T-helper 2 cell treated with Interferon-gamma antibody and Interleukin-4, amounts not matched to agents 5 μg/mL and 100 μg/mL, for 36 hours (primary cell): ENCODE data around the gene TPRN.

ENCODE experiments used
- DNase-seq: peaks from one replicate; pipeline ENCODE4 v3.0.0; 2021; ENCODE audit warnings: low spot score
- H3K27ac Mint-ChIP-seq: one replicate; pipeline ENCODE4 v1.8.0; 2021; ENCODE audit warnings: mild to moderate bottlenecking, mixed read lengths
- H3K27me3 Mint-ChIP-seq: one replicate; pipeline ENCODE4 v1.8.0; 2021; ENCODE audit warnings: low read depth, mixed read lengths
- H3K36me3 Mint-ChIP-seq: one replicate; pipeline ENCODE4 v1.8.0; 2021; ENCODE audit warnings: low read depth, mixed read lengths
- H3K4me1 Mint-ChIP-seq: one replicate; pipeline ENCODE4 v1.8.0; 2021; ENCODE audit warnings: low read depth, mixed read lengths
- H3K4me3 Mint-ChIP-seq: one replicate; pipeline ENCODE4 v1.8.0; 2022; ENCODE audit warnings: mild to moderate bottlenecking, moderate library complexity, mixed read lengths
- H3K9me3 Mint-ChIP-seq: one replicate; pipeline ENCODE4 v1.8.0; 2021; ENCODE audit warnings: mixed read lengths

TPRN gene

DNA sequence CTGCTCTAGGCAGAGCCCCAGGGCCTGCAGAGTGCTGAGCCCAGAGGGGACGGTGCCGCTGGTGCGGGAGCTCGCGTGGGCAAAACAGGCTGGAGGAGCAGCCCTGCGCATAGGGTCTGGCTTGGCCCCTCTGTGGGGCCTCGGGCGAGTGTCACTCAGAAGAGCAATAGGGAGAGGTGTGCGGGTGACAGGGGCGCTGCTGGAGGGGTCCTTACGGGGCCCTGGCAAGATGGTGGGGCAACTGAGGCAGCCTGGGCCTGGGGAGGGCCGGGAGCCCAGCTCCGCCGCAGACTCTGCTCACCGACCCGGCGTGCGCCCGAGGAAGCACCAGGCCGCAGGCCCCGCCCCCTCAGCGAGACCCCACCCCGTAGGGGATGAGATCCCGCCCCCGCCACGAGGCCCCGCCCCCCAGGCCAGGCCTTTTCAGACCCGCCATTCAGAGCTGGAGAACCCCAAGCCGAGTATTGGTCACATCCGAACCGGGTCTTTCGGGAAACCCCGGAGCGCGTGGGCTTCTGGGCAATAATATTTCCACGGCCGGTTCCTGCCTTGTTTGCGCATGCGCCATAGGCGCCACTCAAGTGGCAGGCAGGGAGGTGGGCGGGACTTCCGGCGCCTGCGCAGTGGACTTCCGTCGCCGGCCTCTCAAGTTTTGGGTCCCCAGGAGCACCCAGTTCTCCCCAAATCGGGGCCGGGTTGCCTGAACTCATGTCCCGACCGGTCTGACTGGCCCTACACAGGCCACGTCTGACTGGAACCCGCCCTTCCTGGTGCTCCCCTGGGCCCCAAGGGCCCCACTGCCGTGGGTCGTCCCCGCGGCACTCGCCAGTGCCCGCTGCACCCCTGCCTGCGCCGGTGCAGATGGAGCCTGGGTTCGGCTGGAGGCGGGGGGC, 22.8 kb upstream of the TPRN start:
- Mint-ChIP-seq H3K27me3 (peaks cover 2% of the 10 kb centered on the region), H3K4me3 (peak overlapping the region; percentile 84), H3K27ac (peak overlapping the region; percentile 85), H3K36me3 (no peaks in the 10 kb centered on the region), H3K4me1 (peaks cover 5% of the 10 kb centered on the region), H3K9me3 (no peaks in the 10 kb centered on the region)
- DNase-seq, result peak; percentile 99

GRCh38 chr9:137222190-137223077, 21.9 kb upstream of the TPRN start, which contains the start of gene RNF208:
Gene RNF208 (minus strand): TSS chr9:137222240. CDS start chr9:137221212, 1,028 bp downstream.
- DNase-seq, result no peak
- H3K4me3 Mint-ChIP-seq, result peak within 1 kb of the TSS; percentile 84
- peak within 1 kb of the TSS; percentile 85 for H3K27ac Mint-ChIP-seq
- H3K9me3 Mint-ChIP-seq, result no peaks in the 10 kb centered on the region
- H3K27me3 Mint-ChIP-seq, result no peaks in the 10 kb centered on the region
- no peaks in the 10 kb centered on the region for H3K36me3 Mint-ChIP-seq
- H3K4me1 Mint-ChIP-seq, result peaks cover 3% of the 10 kb centered on the region

DNA sequence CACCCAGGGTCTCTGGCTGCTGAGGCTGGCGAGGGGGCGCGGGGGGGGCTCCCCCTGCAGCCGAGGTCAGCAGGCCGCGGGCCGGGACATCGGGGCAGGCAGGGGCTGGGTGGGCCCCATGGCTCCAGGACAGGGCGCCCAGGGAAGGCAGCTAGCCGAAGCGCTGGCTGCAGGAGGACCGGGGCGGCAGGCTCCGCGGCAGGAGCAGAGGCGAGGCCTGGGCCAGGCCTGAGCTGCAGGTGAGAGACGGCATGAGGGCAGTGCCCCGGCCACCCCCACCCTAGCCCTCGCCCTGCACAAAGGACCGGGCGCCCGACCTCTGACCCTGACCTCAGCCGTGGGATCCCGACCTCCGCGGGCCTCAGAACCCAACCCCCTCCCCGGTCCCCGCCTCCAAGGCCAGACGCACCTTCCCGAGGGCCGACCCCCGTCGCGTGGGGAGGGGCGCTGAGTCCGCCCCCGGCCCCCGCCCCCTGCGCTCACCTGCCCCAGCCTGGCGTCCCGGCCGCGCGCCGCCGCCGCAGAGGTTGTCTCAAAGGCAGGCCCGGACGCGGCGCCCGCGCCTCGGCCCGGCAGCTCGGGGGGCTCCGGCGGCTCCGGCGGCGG, 21.1 kb upstream of the TPRN start:
- DNase-seq, result no peak
- Mint-ChIP-seq H3K9me3 (no peaks in the 10 kb centered on the region), H3K27ac (no peak overlapping the region), H3K27me3 (no peaks in the 10 kb centered on the region), H3K4me3 (no peak overlapping the region), H3K4me1 (peaks cover 3% of the 10 kb centered on the region), H3K36me3 (no peaks in the 10 kb centered on the region)

DNA sequence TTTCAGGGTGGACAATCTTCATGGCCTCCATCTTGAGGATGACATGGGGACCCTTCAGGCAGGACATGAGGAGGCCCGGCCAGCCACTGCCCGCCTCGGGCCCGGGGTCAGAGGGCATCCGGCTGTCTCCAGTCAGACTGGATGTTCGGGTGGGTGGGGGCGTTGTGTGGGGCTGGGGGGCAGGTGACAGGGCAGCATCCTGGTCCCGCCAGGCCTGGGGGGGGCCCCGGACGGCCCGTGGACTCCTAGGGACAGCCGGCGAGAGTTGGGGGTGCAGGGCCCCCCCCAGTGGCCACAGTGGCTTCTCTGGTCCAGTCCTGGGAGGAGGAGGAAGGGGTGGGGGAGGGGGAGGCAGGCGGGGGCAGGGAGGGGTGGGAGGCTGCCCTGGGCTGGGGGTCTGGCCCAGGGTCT, 20.6 kb upstream of the TPRN start:
- Mint-ChIP-seq H3K27me3 (no peaks in the 10 kb centered on the region), H3K9me3 (no peaks in the 10 kb centered on the region)

DNA sequence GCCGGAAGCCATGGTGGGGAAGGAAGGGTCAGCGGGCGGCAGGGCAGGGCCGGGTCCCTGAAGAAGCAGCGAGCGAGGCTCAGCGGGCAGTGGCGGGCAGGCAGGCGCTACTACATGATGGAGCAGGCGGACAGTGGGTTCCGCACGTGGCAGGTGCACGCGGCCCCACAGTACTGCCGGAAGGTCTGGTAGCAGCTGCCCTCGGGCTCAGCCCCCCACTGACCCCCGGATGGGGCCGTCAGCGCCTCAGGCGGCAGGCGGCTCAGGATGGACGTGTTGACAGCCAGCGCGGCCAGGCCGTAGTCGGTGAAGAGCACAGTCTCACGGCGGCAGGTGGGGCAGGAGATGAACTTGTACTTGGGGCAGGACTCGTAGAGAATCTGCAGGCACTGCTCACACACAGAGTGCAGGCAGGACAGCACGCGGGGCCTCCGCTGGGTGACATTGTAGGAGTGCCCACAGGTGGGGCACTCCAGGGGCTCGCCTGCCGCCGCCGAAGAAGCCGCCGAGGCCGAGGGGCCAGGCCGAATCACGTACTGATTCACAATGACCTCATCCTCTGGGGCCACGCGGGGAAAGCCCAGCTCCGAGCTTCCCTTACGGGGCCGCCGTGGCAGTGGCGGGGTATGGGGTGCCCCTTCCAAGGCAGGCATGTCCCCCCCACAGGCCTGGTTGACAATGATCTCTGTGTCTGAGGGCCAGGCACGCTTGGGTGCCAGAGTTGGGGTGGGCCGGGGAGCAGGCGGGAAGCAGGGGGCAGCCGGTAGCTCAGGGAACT, 20.0 kb upstream of the TPRN start:
- DNase-seq, result no peak
- Mint-ChIP-seq H3K27ac (peak overlapping the region; percentile 20), H3K9me3 (no peaks in the 10 kb centered on the region), H3K36me3 (no peaks in the 10 kb centered on the region), H3K27me3 (no peaks in the 10 kb centered on the region), H3K4me1 (peaks cover 3% of the 10 kb centered on the region), H3K4me3 (peak overlapping the region; percentile 34)

More for the DNA sequence above, 20.6 kb upstream of the TPRN start:
- H3K4me1 Mint-ChIP-seq, result peaks cover 3% of the 10 kb centered on the region
- no peak overlapping the region for H3K4me3 Mint-ChIP-seq
- no peak overlapping the region for H3K27ac Mint-ChIP-seq
- DNase-seq, result no peak
- no peaks in the 10 kb centered on the region for H3K36me3 Mint-ChIP-seq

- H3K4me3 Mint-ChIP-seq, result peak overlapping the region; percentile 34
Measured at GRCh38 chr9:137219757-137220316, 19.3 kb upstream of the TPRN start.

DNA sequence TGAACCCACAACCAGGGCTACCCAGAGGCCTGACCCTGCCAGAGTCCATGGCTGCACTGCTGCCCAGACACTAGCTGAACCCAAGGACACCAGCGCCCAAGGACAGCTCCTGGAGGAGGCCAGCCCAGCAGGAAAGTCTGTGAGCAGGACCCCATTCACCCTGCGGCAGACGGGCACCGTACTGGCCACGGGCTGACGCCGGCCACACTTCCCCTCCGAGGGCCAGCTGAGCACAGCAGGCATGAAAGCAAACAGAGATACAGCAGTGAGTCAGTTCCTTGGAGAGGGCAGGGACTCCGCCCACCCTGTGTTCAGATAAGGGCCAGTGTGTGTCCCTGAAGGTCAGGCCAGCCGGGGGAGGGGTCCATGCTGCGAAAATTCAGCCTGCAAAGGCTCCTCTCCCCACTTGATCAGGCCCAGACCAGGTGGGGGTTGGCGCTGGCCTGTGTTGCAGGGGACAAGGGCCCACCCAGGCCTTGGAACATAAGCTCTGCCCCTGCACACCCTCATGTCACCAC, 18.3 kb upstream of the TPRN start:
- no peaks in the 10 kb centered on the region for H3K9me3 Mint-ChIP-seq
- DNase-seq, result no peak
- H3K27ac Mint-ChIP-seq, result peak overlapping the region; percentile 15
- no peaks in the 10 kb centered on the region for H3K27me3 Mint-ChIP-seq
- H3K4me3 Mint-ChIP-seq, result no peak overlapping the region
- peaks cover 3% of the 10 kb centered on the region for H3K4me1 Mint-ChIP-seq
- no peaks in the 10 kb centered on the region for H3K36me3 Mint-ChIP-seq

More at GRCh38 chr9:137219757-137220316, 19.3 kb upstream of the TPRN start:
- no peak for DNase-seq
- Mint-ChIP-seq H3K9me3 (no peaks in the 10 kb centered on the region), H3K27ac (peak overlapping the region; percentile 20), H3K36me3 (no peaks in the 10 kb centered on the region), H3K27me3 (no peaks in the 10 kb centered on the region), H3K4me1 (peaks cover 3% of the 10 kb centered on the region)

- Mint-ChIP-seq H3K27me3 (no peaks in the 10 kb centered on the region), H3K27ac (peak overlapping the region; percentile 15), H3K4me1 (peaks cover 3% of the 10 kb centered on the region), H3K36me3 (no peaks in the 10 kb centered on the region), H3K4me3 (no peak overlapping the region), H3K9me3 (no peaks in the 10 kb centered on the region)
- DNase-seq, result no peak
Measured at GRCh38 chr9:137218212-137218753, 17.7 kb upstream of the TPRN start.

GRCh38 chr9:137217276-137218211, 17.0 kb upstream of the TPRN start:
- Mint-ChIP-seq H3K27me3 (no peaks in the 10 kb centered on the region), H3K27ac (no peak overlapping the region), H3K4me3 (no peak overlapping the region), H3K4me1 (no peaks in the 10 kb centered on the region), H3K36me3 (peaks cover 4% of the 10 kb centered on the region), H3K9me3 (no peaks in the 10 kb centered on the region)
- DNase-seq, result no peak

GRCh38 chr9:137216188-137216965, 15.8 kb upstream of the TPRN start:
- Mint-ChIP-seq H3K27ac (no peak overlapping the region), H3K4me3 (no peak overlapping the region), H3K27me3 (no peaks in the 10 kb centered on the region), H3K9me3 (no peaks in the 10 kb centered on the region), H3K36me3 (peaks cover 4% of the 10 kb centered on the region), H3K4me1 (no peaks in the 10 kb centered on the region)
- DNase-seq, result no peak

GRCh38 chr9:137215196-137215986, 14.8 kb upstream of the TPRN start:
- Mint-ChIP-seq H3K4me3 (no peak overlapping the region), H3K9me3 (no peaks in the 10 kb centered on the region), H3K27me3 (no peaks in the 10 kb centered on the region), H3K4me1 (no peaks in the 10 kb centered on the region), H3K27ac (no peak overlapping the region), H3K36me3 (peaks cover 4% of the 10 kb centered on the region)
- DNase-seq, result no peak
